Thyroid gland (tissue), 4 donors: Measurements from ENCODE around the gene MFAP5.
"Not testable (repeated sequence)": the region's sequence is repeated elsewhere in the genome, so short reads cannot be mapped to it uniquely, and the experiment has no call there.

Experiments
- POLR2A ChIP-seq, 2 donors: fragments of 450-650 bp; IDR thresholded peaks; one replicate each; pipeline ENCODE4 v1.6.1; 2017; ENCODE audit warnings: antibody characterized with exemption in 2 of 2, mild to moderate bottlenecking in 2 of 2, moderate library complexity in 1 of 2
- TF ChIP-seq, protein P1 (sequence below), 6 experiments: fragments of 200-600 bp in 3 of 6; fragments of 450-650 bp in 3 of 6; sonication (generic) in 3 of 6; IDR thresholded peaks; one replicate each; pipeline ENCODE4 v1.5.1; 2016 to 2019; ENCODE audit warnings: antibody characterized with exemption in 6 of 6, mild to moderate bottlenecking in 2 of 6, inconsistent platforms in 1 of 6, moderate library complexity in 1 of 6

DNA sequence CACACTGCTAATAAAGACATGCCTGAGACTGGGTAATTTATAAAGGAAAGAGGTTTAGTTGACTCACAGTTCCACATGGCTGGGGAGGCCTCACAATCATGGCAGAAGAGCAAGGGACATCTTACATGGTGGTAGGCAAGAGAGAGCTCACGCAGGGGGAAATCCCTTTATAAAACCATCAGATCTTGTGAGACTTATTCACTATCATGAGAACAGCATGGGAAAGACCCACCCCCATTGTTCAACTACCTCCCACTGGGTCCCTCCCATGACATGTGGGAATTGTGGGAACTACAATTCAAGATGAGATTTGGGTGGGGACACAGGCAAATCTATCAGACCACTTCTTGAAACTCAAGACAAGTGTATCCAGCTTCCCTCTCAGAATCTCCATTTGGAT is 48.7 kb downstream of the MFAP5 start:
- TF ChIP-seq, protein P1, sequence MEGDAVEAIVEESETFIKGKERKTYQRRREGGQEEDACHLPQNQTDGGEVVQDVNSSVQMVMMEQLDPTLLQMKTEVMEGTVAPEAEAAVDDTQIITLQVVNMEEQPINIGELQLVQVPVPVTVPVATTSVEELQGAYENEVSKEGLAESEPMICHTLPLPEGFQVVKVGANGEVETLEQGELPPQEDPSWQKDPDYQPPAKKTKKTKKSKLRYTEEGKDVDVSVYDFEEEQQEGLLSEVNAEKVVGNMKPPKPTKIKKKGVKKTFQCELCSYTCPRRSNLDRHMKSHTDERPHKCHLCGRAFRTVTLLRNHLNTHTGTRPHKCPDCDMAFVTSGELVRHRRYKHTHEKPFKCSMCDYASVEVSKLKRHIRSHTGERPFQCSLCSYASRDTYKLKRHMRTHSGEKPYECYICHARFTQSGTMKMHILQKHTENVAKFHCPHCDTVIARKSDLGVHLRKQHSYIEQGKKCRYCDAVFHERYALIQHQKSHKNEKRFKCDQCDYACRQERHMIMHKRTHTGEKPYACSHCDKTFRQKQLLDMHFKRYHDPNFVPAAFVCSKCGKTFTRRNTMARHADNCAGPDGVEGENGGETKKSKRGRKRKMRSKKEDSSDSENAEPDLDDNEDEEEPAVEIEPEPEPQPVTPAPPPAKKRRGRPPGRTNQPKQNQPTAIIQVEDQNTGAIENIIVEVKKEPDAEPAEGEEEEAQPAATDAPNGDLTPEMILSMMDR (IDR thresholded peaks at IDR 0.05), result not testable (repeated sequence)
- not testable (repeated sequence) for TF ChIP-seq POLR2A (IDR thresholded peaks at IDR 0.05)
